Measurements from ENCODE around the gene GAPT.

- TF ChIP-seq POLR2A (IDR thresholded peaks at IDR 0.05) (no peak), EP300 (IDR thresholded peaks at IDR 0.05) (no peak), CTCF (IDR thresholded peaks at IDR 0.05) (no peak)
Measured at GRCh38 chr5:58451732-58452565, 39.3 kb upstream of the GAPT start.

All from tibial nerve (tissue), 4 donors.